Glomerular visceral epithelial cell (primary cell): ENCODE results near the gene ALG12.

Source experiments
- DNase-seq: peaks from one replicate; pipeline ENCODE4 v3.0.0-alpha.2; 2016; ENCODE audit errors: extremely low spot score

Gene ALG12

DNA sequence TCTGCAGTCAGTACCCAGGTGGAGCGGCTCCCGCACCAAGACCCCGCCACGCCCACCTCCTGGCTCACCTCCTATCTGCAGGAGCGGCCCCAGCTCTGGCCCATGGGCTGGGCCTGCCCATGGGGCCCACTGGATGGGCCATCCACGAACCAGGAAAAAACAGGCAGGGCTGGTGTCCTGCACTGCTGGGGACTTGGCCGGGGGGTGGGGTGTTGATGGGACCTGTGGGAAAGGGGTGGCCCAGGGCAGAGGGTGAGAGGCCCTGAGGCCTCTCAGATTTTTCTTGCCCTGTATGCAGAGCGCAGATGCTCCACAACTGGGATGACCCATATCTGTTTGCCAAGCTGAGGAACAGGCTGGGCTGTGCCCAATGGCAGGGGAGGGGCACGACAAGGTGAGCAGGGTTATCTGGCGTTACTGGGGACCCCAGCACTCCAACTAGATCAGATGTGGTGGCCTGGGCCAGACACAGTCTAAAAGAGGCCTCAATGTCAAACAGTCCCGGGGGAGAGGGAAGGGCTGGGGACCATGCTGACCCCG, 39.7 kb upstream of the ALG12 start:
- no peak for DNase-seq

DNA sequence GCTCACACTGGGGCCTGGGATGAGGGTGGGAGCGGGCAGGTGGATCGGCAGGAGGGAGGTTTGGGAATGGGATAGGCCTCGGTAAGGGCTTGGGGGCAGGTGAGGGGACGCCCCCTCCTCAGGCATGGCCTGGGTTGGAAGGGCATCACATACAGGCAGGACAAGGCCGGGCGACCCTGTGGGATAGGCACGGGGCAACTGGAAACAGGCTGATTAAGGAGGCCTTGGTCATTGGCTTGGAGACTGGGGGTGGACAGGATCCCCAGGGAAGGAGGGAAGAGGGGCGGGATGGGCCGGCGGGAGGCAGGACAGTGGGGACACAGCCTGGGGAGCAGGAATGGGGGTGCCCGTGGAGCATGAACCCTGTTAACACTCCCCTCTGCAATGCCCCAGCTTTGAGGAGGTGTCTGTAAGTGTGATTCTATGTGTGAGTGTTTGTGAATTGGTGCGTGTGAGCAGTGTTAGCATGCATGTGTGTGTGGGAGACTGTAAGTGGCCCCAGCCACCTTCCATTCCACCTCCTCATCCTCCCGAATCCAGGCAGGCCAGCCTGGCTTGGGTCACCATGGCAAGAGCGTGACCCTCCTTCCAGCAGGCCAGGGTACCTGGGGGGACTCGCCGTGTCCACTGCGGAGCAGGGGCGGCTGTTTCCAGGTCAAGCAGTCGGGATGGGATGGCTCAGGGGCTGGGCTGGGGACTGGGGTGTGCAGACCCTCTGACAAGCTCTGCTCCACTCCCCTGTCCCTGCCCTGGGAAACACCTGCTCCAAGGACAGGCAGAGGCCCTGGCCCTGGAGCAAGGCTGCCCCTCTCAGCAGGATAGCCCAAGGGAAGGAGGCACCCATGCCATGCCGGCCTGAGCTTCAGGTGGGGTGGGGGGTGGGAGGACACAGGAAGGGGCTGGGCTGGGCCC, 38.9 kb upstream of the ALG12 start:
- no peak for DNase-seq

DNA sequence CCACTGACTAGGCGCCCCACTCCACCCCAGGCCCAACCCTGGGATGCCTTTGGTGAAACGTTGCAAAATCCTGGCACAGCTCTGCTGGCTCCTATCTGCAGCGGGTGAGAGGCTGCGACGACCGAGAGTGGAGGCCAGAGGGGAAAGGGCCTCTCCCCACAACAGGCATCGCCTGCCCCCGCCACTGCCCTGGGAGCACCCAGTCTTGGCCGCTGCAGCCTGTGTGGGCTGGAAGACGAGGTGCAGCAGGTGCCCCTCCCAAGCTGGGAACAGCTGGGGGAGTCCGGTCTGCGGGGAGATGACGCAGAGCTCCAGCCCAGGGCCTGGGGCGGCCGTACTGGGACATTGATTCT, 38.2 kb upstream of the ALG12 start:
- no peak for DNase-seq

DNA sequence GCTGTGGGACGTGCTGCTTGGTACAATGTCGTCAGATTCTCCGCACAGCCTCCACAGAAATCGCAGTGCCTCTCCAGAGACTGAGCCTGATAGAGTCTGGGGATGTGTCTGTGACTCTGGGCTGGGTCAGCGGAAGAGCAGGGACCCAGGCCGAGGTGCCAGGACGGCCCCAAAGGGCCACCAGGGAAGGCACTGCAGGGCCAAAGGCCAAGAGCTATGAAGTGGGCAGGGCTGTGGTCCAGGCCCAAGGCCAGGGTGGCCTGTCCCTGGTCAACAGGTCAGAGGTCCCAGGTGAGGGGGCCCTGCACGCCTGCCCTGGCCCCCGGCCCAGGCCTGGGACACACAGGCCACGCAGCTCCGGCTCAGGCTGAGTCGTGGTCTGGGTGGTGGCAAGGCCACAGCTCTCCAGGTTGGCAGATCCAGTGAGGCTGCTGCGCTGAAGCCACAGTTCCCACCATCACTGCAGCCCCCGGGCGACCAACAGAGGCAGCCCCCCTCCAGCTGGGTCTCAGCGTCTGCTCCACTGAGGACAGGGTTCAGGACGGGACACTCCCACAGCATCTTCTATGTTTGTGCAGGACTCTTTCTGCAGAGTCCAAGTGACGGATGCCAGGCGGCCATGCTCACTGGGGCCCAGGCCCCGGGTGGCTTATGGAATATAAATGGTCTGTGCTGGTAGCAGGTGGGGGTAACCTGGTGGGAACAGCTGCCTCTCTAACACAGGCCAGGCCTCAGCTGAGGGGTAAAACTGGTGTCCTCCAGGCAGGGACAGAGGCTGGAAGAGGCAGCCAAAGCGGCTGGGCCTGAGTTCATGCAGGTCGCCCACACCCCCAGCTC, 37.6 kb upstream of the ALG12 start:
- no peak for DNase-seq

- no peak for DNase-seq
Measured at GRCh38 chr22:49954991-49955580, 36.8 kb upstream of the ALG12 start.

DNA sequence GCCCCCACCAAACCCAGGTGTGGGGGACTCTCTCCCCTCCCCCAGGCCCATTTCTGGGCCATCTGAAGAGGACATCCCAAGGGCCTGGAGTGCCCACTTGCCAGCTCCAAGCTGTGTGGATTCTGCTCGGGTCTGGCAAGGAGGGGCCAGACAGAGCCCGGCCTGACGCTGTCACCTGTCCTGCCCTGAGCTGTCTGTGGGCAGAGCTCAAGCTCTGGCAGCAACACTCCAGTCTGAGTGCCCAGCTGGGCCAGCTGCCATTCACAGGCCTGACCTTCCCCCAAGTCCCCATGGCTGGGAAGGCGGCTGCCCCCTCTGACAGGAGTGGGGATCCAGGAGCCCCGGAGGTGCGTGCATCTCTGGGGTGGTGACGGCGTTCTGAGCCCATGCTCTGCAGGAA, 36.1 kb upstream of the ALG12 start:
- DNase-seq = no peak

GRCh38 chr22:49953680-49954344, 35.6 kb upstream of the ALG12 start:
- DNase-seq = no peak

DNA sequence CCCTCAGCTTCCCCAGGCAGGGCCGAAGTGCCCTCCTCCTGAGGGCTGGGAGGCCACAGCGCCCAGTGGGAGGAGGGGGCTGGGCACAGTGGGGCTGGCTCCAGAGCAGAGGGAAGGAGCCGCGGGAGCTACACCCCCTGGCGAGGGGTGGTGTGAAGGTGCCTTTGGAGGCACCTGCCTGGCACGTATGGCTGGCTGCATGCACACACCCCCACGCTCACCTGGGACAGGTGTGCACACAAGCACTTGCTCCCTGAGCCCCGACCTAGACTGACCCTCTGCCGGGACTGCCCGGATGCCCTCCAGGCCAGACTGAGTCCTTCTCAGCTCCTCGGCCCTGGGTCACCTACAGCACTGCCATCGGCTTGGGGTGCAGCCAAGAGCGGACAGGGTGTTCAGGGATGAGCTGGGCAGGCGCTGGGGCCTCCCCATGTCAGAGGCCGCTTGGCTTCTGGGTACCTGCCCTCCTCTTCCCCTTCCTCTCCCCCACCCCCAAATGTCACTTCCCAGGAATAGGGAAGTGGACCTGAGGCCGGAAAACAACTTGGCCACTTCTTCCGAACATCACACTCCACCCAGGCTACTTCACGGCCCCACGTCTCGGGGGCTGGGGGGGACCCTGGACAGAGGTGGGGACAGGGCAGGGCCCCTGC, 34.9 kb upstream of the ALG12 start:
- no peak for DNase-seq

- DNase-seq = peak; percentile 77
Measured at GRCh38 chr22:49951986-49952896, 34.0 kb upstream of the ALG12 start.

GRCh38 chr22:49951678-49951985, 33.4 kb upstream of the ALG12 start:
- DNase-seq = no peak

GRCh38 chr22:49951000-49951677, 32.9 kb upstream of the ALG12 start:
- no peak for DNase-seq

GRCh38 chr22:49950396-49950994, 32.3 kb upstream of the ALG12 start:
- no peak for DNase-seq

DNA sequence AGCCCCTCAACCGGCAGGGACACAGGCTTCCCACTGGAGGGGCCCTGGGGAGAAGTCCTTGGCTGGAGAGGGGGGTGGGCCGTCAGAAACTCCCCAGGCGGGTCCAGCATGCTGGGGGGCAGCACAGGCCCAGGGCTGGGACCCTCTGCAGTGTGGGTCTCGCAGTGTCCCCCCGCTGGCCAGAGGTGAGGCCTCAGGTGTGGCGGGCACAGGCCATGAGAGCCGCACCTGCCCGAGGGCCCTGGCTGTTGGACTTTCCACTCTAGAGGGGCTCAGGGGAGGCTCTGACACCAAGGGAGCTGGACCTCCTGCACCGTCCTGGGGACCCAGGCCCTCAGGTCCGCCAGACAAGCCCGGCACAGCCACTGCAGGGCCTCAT, 31.7 kb upstream of the ALG12 start:
- no peak for DNase-seq

- no peak for DNase-seq
Measured at GRCh38 chr22:49948958-49949913, 31.0 kb upstream of the ALG12 start.

DNA sequence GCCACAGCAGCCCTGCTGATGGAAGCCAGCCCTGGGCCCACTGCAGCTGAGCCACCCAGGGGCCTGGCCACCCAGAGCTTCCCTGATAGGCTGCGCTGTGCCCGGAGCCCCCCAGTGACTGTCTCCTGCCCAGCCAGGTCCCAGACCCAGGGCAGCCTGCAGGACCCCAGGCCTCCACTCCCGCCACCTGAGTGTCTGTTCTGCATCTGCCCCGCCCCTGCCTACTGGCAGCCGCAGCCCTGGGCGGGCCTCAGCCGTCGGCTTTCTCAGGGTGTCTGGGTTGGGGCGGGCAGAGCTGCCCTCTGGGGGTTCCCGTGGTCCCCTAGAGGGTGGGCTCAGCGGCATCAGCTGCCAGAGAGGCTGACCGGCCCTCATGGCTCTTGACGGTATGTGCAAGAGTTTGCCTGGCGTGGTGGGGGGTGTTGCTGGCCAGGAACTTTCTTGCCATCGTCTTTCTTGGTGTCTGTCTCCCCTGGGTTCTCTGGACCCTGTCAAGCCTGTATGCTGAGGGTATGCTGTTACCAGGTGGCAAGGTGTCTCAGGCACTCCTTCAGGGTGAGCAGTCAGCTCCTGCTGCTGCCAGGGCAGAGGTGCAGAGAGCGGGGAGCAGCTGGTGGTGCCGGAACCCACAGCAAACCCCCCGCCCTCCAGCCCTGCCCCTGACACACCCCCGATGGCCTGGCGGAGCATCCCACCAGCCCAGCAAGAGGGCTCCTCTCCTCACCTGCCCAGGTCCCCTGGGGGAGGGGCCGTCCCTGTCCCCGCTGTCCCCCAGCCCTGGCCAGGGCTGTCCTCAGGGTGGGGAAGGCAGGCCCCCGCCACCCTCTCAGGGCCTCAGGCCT, 30.1 kb upstream of the ALG12 start:
- no peak for DNase-seq

DNA sequence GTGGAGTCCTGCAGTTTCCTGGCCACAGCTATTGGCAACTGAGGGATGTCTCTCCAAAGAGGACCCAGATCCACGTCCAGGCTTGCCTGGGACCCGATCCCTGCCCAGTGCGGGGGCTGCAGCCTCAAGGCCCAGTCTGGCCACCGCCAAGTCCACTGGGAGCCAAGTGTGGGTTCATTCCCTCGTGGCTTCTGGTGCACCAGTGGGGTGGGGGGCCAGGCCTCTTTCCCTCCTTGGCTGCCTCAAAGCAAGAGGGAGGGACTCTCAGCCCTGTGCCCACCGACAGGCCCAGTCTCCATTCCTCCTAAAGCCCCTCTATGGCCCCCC, 29.0 kb upstream of the ALG12 start:
- no peak for DNase-seq

DNA sequence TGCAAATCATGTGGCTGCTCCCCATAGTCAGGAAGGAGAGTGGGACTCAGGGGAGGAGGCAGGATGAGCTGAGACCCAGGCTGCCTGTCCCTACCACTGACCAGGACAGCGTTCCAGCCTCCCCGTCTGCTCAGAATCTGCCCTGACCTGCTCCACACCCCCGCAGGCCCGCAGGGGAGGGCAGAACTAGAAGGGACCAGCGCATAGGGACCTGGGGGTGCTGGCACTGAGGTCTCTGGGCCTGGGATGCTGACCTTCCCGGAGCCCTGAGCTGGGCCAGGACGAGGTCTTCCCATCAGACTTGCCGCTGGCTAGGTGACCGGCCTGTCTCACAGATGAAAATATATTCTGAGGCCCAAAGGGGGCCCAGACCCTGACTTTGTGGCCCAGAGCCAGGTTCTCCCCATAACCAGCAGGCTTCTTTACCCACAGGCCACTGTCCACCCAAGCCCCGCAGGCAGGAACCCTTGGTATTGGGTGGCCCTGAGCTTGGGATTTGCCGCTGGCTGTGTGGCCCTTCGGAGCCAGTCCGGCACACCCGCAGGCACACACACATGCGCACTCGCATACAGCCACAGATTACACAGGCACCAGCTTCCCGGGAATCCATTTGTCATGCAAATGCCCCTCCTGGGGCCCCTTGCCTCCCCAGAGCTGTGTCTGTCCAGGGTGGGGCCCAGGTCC, 28.5 kb upstream of the ALG12 start:
- DNase-seq = no peak
